PC-3 (cell line): ENCODE data around the gene C8B. TPM values are rescaled to one million over a fixed set of nuclear protein-coding genes. Genes with fewer than 3 reads are reported as not detected.

Experiments used
- ATAC-seq: fragments of 200-7000 bp; cut with Tn5 transposase; 2 replicates; pipeline ENCODE4 v1.9.1; 2020; ENCODE audit warnings: mild to moderate bottlenecking, moderate library complexity
- BruUV-seq: library from RNA; stranded (reverse); fragments of 400-500 nt; replicated peaks from 2 replicates; lab custom pipeline; 2021; lab: Mats Ljungman, UMichigan
- CTCF ChIA-PET: fragments of 300-600 bp; sonication (Branson Sonifier 250); formaldehyde crosslinking; loops from one replicate; lab custom pipeline; 2022; ENCODE audit warnings: antibody characterized with exemption; lab: Charles Lee
- POLR2A ChIA-PET: fragments of 300-600 bp; sonication (Branson Sonifier 250); formaldehyde crosslinking; loops from one replicate; lab custom pipeline; 2022; ENCODE audit warnings: antibody characterized with exemption; ENCODE audit not compliant: unreplicated experiment; lab: Charles Lee
- DNase-seq: peaks from one replicate; pipeline ENCODE4 v3.0.0-alpha.2; 2015
- H2AFZ ChIP-seq: fragments of 300-600 bp; sonication (generic); 2 replicates; pipeline ENCODE4 v1.6.0; 2016; ENCODE audit warnings: antibody characterized with exemption, low read length
- H3F3A ChIP-seq: fragments of 300-600 bp; sonication (generic); one replicate; pipeline ENCODE4 v1.6.0; 2017; ENCODE audit warnings: antibody characterized with exemption, low read length, control low read depth, mild to moderate bottlenecking; ENCODE audit not compliant: unreplicated experiment
- H3K27ac ChIP-seq: fragments of 300-600 bp; sonication (generic); 2 replicates; pipeline ENCODE4 v1.5.1; 2016; ENCODE audit warnings: mild to moderate bottlenecking, low read length
- H3K27me3 ChIP-seq: fragments of 300-600 bp; sonication (generic); 2 replicates; pipeline ENCODE4 v1.6.1; 2016; ENCODE audit warnings: low read length, mixed read lengths
- H3K36me3 ChIP-seq: fragments of 300-600 bp; sonication (generic); 2 replicates; pipeline ENCODE4 v1.6.1; 2016; ENCODE audit warnings: low read depth, mixed run types, low read length, mixed read lengths
- H3K4me1 ChIP-seq: fragments of 300-600 bp; sonication (generic); 2 replicates; pipeline ENCODE4 v1.5.1; 2016; ENCODE audit warnings: low read length; ENCODE audit not compliant: insufficient read depth
- H3K4me2 ChIP-seq: fragments of 300-600 bp; sonication (generic); 2 replicates; pipeline ENCODE4 v1.6.0; 2016; ENCODE audit warnings: low read length
- H3K4me3 ChIP-seq: fragments of 300-600 bp; sonication (generic); 2 replicates; pipeline ENCODE4 v1.5.1; 2016; ENCODE audit warnings: mild to moderate bottlenecking, low read length, mixed read lengths
- H3K79me2 ChIP-seq: fragments of 300-600 bp; sonication (generic); 2 replicates; pipeline ENCODE4 v1.6.1; 2017; ENCODE audit warnings: low read length, mixed read lengths
- H3K9ac ChIP-seq: fragments of 300-600 bp; sonication (generic); 2 replicates; pipeline ENCODE4 v1.6.0; 2016; ENCODE audit warnings: mild to moderate bottlenecking, low read length
- H3K9me2 ChIP-seq: fragments of 300-600 bp; sonication (generic); replicated peaks from 2 replicates; pipeline ENCODE4 v1.6.1; 2016; ENCODE audit warnings: mixed run types, low read length, mixed read lengths
- H3K9me3 ChIP-seq: fragments of 300-600 bp; sonication (generic); 2 replicates; pipeline ENCODE4 v1.6.1; 2016; ENCODE audit warnings: low read length, mixed read lengths
- H4K20me1 ChIP-seq: fragments of 300-600 bp; sonication (generic); 2 replicates; pipeline ENCODE4 v1.6.1; 2016; ENCODE audit warnings: low read length, mixed read lengths
- EZH2 ChIP-seq: fragments of 300-600 bp; sonication (generic); IDR thresholded peaks from one replicate; pipeline ENCODE4 v1.6.1; 2017; ENCODE audit warnings: antibody characterized with exemption, mild to moderate bottlenecking, low read length; ENCODE audit not compliant: unreplicated experiment
- EZH2phosphoT487 ChIP-seq: fragments of 300-600 bp; sonication (generic); IDR thresholded peaks from 2 replicates; pipeline ENCODE4 v1.6.1; 2018; ENCODE audit warnings: mild to moderate bottlenecking, antibody characterized with exemption, low read length, borderline replicate concordance
- intact Hi-C: fragments of 100-400 bp; cut with micrococcal nuclease; formaldehyde crosslinking; loops from 2 replicates; pipeline ENCODE4 v1.9.0; 2023
- total RNA-seq: library from RNA; depleted of rRNA; stranded (reverse); fragments of >200 nt; gene quantifications from 2 replicates; pipeline ENCODE4 v1.2.3, GENCODE V29; 2014
- TF ChIP-seq, protein P1 (sequence below): fragments of 300-600 bp; sonication (generic); conservative IDR thresholded peaks from 2 replicates; pipeline ENCODE4 v1.5.1; 2017; ENCODE audit warnings: antibody characterized with exemption, low read depth, mild to moderate bottlenecking, low read length

Gene C8B
- total RNA-seq, 1 experiment from 2014 or later = not detected

DNA sequence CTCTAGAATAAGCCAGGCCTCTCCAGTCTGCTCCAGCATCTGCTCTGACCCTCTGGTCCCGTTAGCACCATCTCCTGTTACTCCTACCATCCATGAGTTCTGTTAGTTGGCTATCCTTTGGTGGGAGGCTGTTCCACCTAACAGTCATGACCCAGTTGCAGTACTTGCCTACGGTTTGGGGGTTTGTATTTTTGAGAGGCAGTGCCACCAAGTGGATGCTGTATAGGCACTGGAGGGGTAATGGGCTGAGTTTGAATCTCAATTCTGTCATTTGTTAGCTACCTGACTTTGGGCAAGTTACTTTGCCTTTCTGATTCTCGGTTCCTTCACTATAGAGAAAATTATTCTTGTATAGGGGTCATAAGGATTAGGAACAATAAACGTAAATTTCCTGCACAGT lies 12.1 kb upstream of the C8B start:
- ATAC-seq = no peak
- no peaks in the 10 kb centered on the region for H3K4me1 ChIP-seq
- no peak overlapping the region for H2AFZ ChIP-seq
- no peak overlapping the region for H3K4me3 ChIP-seq
- no peak overlapping the region for H3K4me2 ChIP-seq
- TF ChIP-seq, protein P1, sequence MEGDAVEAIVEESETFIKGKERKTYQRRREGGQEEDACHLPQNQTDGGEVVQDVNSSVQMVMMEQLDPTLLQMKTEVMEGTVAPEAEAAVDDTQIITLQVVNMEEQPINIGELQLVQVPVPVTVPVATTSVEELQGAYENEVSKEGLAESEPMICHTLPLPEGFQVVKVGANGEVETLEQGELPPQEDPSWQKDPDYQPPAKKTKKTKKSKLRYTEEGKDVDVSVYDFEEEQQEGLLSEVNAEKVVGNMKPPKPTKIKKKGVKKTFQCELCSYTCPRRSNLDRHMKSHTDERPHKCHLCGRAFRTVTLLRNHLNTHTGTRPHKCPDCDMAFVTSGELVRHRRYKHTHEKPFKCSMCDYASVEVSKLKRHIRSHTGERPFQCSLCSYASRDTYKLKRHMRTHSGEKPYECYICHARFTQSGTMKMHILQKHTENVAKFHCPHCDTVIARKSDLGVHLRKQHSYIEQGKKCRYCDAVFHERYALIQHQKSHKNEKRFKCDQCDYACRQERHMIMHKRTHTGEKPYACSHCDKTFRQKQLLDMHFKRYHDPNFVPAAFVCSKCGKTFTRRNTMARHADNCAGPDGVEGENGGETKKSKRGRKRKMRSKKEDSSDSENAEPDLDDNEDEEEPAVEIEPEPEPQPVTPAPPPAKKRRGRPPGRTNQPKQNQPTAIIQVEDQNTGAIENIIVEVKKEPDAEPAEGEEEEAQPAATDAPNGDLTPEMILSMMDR = no peak
- TF ChIP-seq EZH2phosphoT487 (no peak), EZH2 (no peak)
- POLR2A ChIA-PET = no interaction called here
- peaks cover 34% of the 10 kb centered on the region for H3K27me3 ChIP-seq
- H3F3A ChIP-seq = no peaks in the 10 kb centered on the region
- H3K36me3 ChIP-seq = no peaks in the 10 kb centered on the region
- no peak overlapping the region for H3K27ac ChIP-seq
- intact Hi-C loops = no loop called here
- H4K20me1 ChIP-seq = no peaks in the 10 kb centered on the region
- CTCF ChIA-PET = no interaction called here
- H3K9ac ChIP-seq = no peak overlapping the region
- no peak for DNase-seq
- H3K79me2 ChIP-seq = no peaks in the 10 kb centered on the region
- H3K9me3 ChIP-seq = no peaks in the 10 kb centered on the region
- no peaks in the 10 kb centered on the region for H3K9me2 ChIP-seq
- no TSS peak for BruUV-seq

DNA sequence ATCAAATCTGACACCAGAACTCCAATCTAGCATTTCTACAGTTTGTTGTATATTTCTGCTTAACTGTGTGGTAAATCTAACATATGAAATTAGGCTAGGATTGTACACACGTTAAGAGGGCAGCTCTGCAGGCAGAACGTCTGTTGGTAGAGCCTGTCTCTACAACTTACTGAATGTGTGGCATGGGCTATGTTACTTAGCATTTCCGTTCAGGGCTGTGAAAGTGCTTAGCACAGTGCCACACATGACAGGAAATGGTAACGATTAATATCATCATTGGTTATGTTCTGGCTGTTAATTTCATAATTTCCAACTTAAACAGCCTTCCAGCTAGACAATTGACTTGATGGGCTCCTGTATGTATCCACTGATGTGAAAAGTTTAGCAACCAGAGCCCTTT lies 9.6 kb upstream of the C8B start:
- H3K27me3 ChIP-seq = peaks cover 41% of the 10 kb centered on the region
- H3K36me3 ChIP-seq = no peaks in the 10 kb centered on the region
- no peak overlapping the region for H3K4me3 ChIP-seq
- H3K4me1 ChIP-seq = no peaks in the 10 kb centered on the region
- no peak overlapping the region for H3K4me2 ChIP-seq
- H3K27ac ChIP-seq = no peak overlapping the region
- ChIA-PET POLR2A (no interaction called here), CTCF (no interaction called here)
- TF ChIP-seq, protein P1 = no peak
- no peak for TF ChIP-seq EZH2
- H3F3A ChIP-seq = no peaks in the 10 kb centered on the region
- DNase-seq = no peak
- intact Hi-C loops = no loop called here
- no peaks in the 10 kb centered on the region for H4K20me1 ChIP-seq
- no peak overlapping the region for H2AFZ ChIP-seq
- no peak for ATAC-seq
- H3K79me2 ChIP-seq = no peaks in the 10 kb centered on the region
- BruUV-seq = no TSS peak
- no peaks in the 10 kb centered on the region for H3K9me2 ChIP-seq
- no peak overlapping the region for H3K9ac ChIP-seq
- no peaks in the 10 kb centered on the region for H3K9me3 ChIP-seq

DNA sequence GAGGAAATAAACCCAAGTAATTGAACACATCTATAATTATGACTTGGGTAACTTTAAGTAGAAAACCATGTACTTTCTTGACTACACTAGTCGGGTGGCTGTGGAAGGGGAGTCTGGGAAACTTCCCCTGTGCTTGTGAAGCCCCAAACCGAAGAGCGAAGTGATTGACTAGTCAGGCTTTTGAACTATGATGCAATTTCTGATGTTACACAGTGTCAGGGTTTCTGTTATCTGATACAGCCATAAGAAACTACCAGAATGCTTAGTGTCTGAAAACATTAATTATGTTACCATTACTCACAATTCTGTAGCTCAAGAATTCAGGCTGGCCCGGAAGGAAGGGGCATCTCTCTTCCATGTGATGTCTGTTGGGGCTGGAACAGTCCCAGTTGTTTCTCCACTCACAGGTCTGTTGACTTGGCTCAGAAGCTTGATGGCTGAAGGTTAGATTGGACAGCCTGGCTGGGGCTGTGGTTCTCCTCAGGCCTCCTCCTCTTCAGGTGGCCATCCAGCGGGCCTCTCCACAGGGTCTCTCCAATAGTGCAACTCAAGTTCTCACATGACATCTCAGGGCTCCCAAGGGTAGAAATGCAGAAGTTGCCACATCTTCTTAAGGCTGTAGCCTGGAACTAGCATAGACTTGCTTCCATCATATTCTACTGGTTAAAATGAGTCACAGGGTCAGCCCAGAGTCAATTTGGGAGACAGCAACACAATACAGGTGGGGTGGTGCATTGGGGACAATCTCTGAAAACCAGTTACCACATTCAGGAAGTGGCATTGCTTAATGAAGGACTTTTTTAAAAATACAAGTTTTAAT lies 8.3 kb upstream of the C8B start:
- H3K9me3 ChIP-seq = no peaks in the 10 kb centered on the region
- H2AFZ ChIP-seq = no peak overlapping the region
- H3K4me1 ChIP-seq = no peaks in the 10 kb centered on the region
- H3K36me3 ChIP-seq = no peaks in the 10 kb centered on the region
- no peaks in the 10 kb centered on the region for H3K9me2 ChIP-seq
- H3K9ac ChIP-seq = no peak overlapping the region
- peaks cover 35% of the 10 kb centered on the region for H3K27me3 ChIP-seq
- ATAC-seq (no peak), DNase-seq (no peak)
- no peaks in the 10 kb centered on the region for H4K20me1 ChIP-seq
- ChIA-PET POLR2A (no interaction called here), CTCF (no interaction called here)
- no peak overlapping the region for H3K4me3 ChIP-seq
- intact Hi-C loops = no loop called here
- no TSS peak for BruUV-seq
- TF ChIP-seq EZH2 = no peak
- TF ChIP-seq, protein P1 = no peak
- no peak for TF ChIP-seq EZH2phosphoT487
- H3F3A ChIP-seq = no peaks in the 10 kb centered on the region
- H3K4me2 ChIP-seq = no peak overlapping the region
- H3K79me2 ChIP-seq = no peaks in the 10 kb centered on the region
- no peak overlapping the region for H3K27ac ChIP-seq
